Measurements from ENCODE around the gene HELZ. TPM values are rescaled to one million over a fixed set of nuclear protein-coding genes. Genes with fewer than 3 reads are reported as not detected.
"Not testable (repeated sequence)": the region's sequence is repeated elsewhere in the genome, so short reads cannot be mapped to it uniquely, and the experiment has no call there.

HELZ gene
- polyA plus RNA-seq, 3 donors = 24.8 to 44.1 (median 39.9) TPM

DNA sequence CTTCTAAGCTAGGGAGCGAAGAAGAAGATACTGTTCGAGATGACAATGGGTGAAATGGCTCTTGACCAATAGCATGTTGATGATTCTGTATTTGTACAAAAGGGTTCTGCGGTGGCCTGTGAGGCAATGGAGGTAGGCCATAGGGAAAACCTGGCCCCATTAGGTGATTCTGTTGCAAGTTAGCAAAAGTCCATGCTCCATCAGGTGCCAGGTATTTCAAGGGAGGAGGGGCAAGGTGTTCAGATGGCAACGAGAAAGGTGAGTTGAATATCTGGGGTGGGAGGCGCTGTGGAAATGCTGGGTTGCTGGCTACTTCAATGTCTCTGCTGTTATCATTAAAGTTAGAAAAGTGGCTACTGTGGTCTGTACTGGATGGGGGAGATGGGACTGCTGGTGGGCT is 137.8 kb downstream of the HELZ start:
- Histone ChIP-seq H3K4me1 (ENCODE audit: control insufficient read depth in 1 of 2, insufficient read depth in 2 of 2, low read length in 2 of 2) (peaks cover 15 to 23% of the 10 kb centered on the region in 2 donors), H3K4me2 (replicated peaks; ENCODE audit: extremely low read depth, low read length, poor library complexity, severe bottlenecking) (no peak overlapping the region), H3K9me3 (replicated peaks in 1 of 2; ENCODE audit: control insufficient read depth in 1 of 2, insufficient read depth in 1 of 2, low read length in 2 of 2) (no peaks in the 10 kb centered on the region), H3K27ac (ENCODE audit: low read depth in 1 of 2, low read length in 2 of 2) (no peak overlapping the region), H3K9ac (ENCODE audit: insufficient read depth, low read length, poor library complexity, severe bottlenecking) (no peak overlapping the region), H4K20me1 (ENCODE audit: insufficient read depth, low read length) (peaks cover 61% of the 10 kb centered on the region), H3K4me3 (replicated peaks in 1 of 3; ENCODE audit: low read depth in 2 of 3, low read length in 3 of 3) (no peak overlapping the region), H3K36me3 (replicated peaks in 1 of 2; ENCODE audit: control insufficient read depth in 1 of 2, insufficient read depth in 2 of 2, low read length in 2 of 2) (peaks cover 60 to 80% of the 10 kb centered on the region in 2 donors), H2AFZ (ENCODE audit: insufficient read depth, low read depth, low read length, poor library complexity, severe bottlenecking) (no peak overlapping the region), H3K27me3 (ENCODE audit: control insufficient read depth in 2 of 2, insufficient read depth in 2 of 2, low read length in 2 of 2) (no peaks in the 10 kb centered on the region), H3K79me2 (ENCODE audit: insufficient read depth, low read length) (peaks cover 27% of the 10 kb centered on the region)
- H3K4me1 Mint-ChIP-seq = peaks cover 24% of the 10 kb centered on the region
- no peak for DNase-seq
- no peak overlapping the region for H3K4me3 Mint-ChIP-seq
- TF ChIP-seq CTCF (IDR thresholded peaks at IDR 0.05) = no peak
- H3K36me3 Mint-ChIP-seq = peaks cover 59 to 78% of the 10 kb centered on the region in 2 donors
- peaks cover 0 to 3% (median 2%) of the 10 kb centered on the region in 3 donors for H3K27me3 Mint-ChIP-seq (ENCODE audit: low read depth in 3 of 3)
- WGBS (ENCODE audit: insufficient coverage) = 100% methylated on average over 5 of the region's 5 CpGs
- peak overlapping the region in 6 of 7 donors; percentile 0 to 51 (median 12) for H3K27ac Mint-ChIP-seq
- intact Hi-C loops (cut with micrococcal nuclease) = no loop called here
- peaks cover 0 to 2% (median 0%) of the 10 kb centered on the region in 7 donors for H3K9me3 Mint-ChIP-seq

DNA sequence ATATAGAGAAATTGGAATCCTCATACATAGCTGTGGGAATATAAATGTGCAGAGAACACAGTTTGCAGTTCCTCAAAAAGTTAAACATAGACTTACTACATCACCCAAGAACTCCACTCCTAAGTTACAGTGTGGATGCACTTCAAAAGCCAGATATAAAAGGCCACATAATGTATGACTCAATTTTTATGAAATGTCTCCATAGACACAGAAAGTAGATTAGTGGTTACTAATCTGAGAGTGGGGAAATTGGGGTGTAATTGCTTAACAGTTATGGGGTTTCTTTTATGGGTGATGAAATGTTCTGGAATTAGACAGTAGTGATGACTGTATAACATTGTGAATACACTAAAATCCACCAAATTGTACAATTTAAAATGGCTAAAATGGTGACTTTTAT is 139.8 kb downstream of the HELZ start:
- Histone ChIP-seq H3K4me1 (ENCODE audit: control insufficient read depth in 1 of 2, insufficient read depth in 2 of 2, low read length in 2 of 2) (peaks cover 15 to 23% of the 10 kb centered on the region in 2 donors), H3K4me3 (replicated peaks in 1 of 3; ENCODE audit: low read depth in 2 of 3, low read length in 3 of 3) (no peak overlapping the region), H3K9ac (ENCODE audit: insufficient read depth, low read length, poor library complexity, severe bottlenecking) (peak overlapping the region; percentile 58), H2AFZ (ENCODE audit: insufficient read depth, low read depth, low read length, poor library complexity, severe bottlenecking) (no peak overlapping the region), H3K36me3 (replicated peaks in 1 of 2; ENCODE audit: control insufficient read depth in 1 of 2, insufficient read depth in 2 of 2, low read length in 2 of 2) (peaks cover 50 to 80% of the 10 kb centered on the region in 2 donors), H3K4me2 (replicated peaks; ENCODE audit: extremely low read depth, low read length, poor library complexity, severe bottlenecking) (no peak overlapping the region), H3K27ac (ENCODE audit: low read depth in 1 of 2, low read length in 2 of 2) (peak overlapping the region; percentile 82 to 91), H3K27me3 (ENCODE audit: control insufficient read depth in 2 of 2, insufficient read depth in 2 of 2, low read length in 2 of 2) (no peaks in the 10 kb centered on the region), H3K9me3 (replicated peaks in 1 of 2; ENCODE audit: control insufficient read depth in 1 of 2, insufficient read depth in 1 of 2, low read length in 2 of 2) (no peaks in the 10 kb centered on the region), H4K20me1 (ENCODE audit: insufficient read depth, low read length) (peaks cover 71% of the 10 kb centered on the region), H3K79me2 (ENCODE audit: insufficient read depth, low read length) (peaks cover 47% of the 10 kb centered on the region)
- H3K36me3 Mint-ChIP-seq = peaks cover 55 to 79% of the 10 kb centered on the region in 2 donors
- intact Hi-C loops (cut with micrococcal nuclease) = loop anchor here in 1 of 2 donors (2.0 kb wide), 1 partner anchor 30 kb away; no protein-coding TSS in a partner anchor
- TF ChIP-seq CTCF (IDR thresholded peaks at IDR 0.05) = no peak
- H3K4me3 Mint-ChIP-seq = no peak overlapping the region
- peaks cover 0 to 5% (median 3%) of the 10 kb centered on the region in 3 donors for H3K27me3 Mint-ChIP-seq (ENCODE audit: low read depth in 3 of 3)
- peaks cover 0 to 2% (median 0%) of the 10 kb centered on the region in 7 donors for H3K9me3 Mint-ChIP-seq
- peak overlapping the region; percentile 93 to 99 (median 97) for H3K27ac Mint-ChIP-seq
- DNase-seq = peak; percentile 84 to 94 (median 92)
- peaks cover 26% of the 10 kb centered on the region for H3K4me1 Mint-ChIP-seq

DNA sequence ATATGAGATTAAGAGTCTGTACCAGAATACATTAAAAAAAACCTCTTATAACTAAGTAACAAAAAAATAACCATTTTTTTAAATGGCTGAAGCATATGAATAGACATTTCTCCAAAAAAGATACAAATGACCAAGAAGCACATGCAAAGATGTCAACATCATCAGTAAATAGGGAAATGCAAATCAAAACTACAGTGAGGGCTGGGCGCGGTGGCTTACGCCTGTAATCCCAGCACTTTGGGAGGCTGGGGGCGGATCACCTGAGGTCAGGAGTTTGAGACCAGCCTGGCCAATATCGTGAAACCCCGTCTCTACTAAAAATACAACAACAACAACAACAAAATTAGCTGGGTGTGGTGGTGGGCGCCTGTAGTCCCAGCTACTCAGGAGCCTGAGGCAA is 140.4 kb downstream of the HELZ start:
- Mint-ChIP-seq H3K36me3 (peaks cover 55 to 74% of the 10 kb centered on the region in 2 donors), H3K27ac (peak overlapping the region; percentile 93 to 99 (median 97)), H3K4me1 (peaks cover 26% of the 10 kb centered on the region)
- H3K4me2 ChIP-seq (replicated peaks; ENCODE audit: extremely low read depth, low read length, poor library complexity, severe bottlenecking); H3K9me3 ChIP-seq (replicated peaks in 1 of 2; ENCODE audit: control insufficient read depth in 1 of 2, insufficient read depth in 1 of 2, low read length in 2 of 2); H3K27me3 ChIP-seq (ENCODE audit: control insufficient read depth in 2 of 2, insufficient read depth in 2 of 2, low read length in 2 of 2); H3K4me3 ChIP-seq (replicated peaks in 1 of 3; ENCODE audit: low read depth in 2 of 3, low read length in 3 of 3); H3K27me3 Mint-ChIP-seq (ENCODE audit: low read depth in 3 of 3); H3K4me3 Mint-ChIP-seq; H3K9me3 Mint-ChIP-seq; H2AFZ ChIP-seq (ENCODE audit: insufficient read depth, low read depth, low read length, poor library complexity, severe bottlenecking): not testable (repeated sequence)
- Histone ChIP-seq H4K20me1 (ENCODE audit: insufficient read depth, low read length) (peaks cover 77% of the 10 kb centered on the region), H3K27ac (ENCODE audit: low read depth in 1 of 2, low read length in 2 of 2) (peak overlapping the region; percentile 82 to 91), H3K4me1 (ENCODE audit: control insufficient read depth in 1 of 2, insufficient read depth in 2 of 2, low read length in 2 of 2) (peaks cover 15 to 23% of the 10 kb centered on the region in 2 donors), H3K79me2 (ENCODE audit: insufficient read depth, low read length) (peaks cover 52% of the 10 kb centered on the region), H3K9ac (ENCODE audit: insufficient read depth, low read length, poor library complexity, severe bottlenecking) (peak overlapping the region; percentile 58), H3K36me3 (replicated peaks in 1 of 2; ENCODE audit: control insufficient read depth in 1 of 2, insufficient read depth in 2 of 2, low read length in 2 of 2) (peaks cover 48 to 80% of the 10 kb centered on the region in 2 donors)
- intact Hi-C loops (cut with micrococcal nuclease) = loop anchor here in 1 of 2 donors (2.0 kb wide), 1 partner anchor 30 kb away; no protein-coding TSS in a partner anchor
- WGBS (ENCODE audit: insufficient coverage) = 47% methylated on average over 3 of the region's 7 CpGs
- peak; percentile 57 to 73 (median 57) for DNase-seq

Measured in CD14-positive monocyte (primary cell).